Right cardiac atrium (tissue), 5 donors: ENCODE data around the gene SPRED1. TPM values are rescaled to one million over a fixed set of nuclear protein-coding genes. Genes with fewer than 3 reads are reported as not detected.
"Not testable (repeated sequence)": the region's sequence is repeated elsewhere in the genome, so short reads cannot be mapped to it uniquely, and the experiment has no call there.

Experiments
- ATAC-seq, 2 donors: fragments of 200-7000 bp; cut with Tn5 transposase; one replicate each; pipeline versions ENCODE4 v1.8.0 to v1.9.1; 2020; ENCODE audit warnings: moderate library complexity in 2 of 2, mild to moderate bottlenecking in 1 of 2
- DNase-seq, 3 donors: peaks; one replicate each; pipeline ENCODE4 v3.0.0-alpha.2; 2020
- H3K27ac ChIP-seq: one replicate; pipeline ENCODE4 v1.5.1; 2013; ENCODE audit warnings: mild to moderate bottlenecking, low read length, control low read depth, moderate library complexity
- H3K27me3 ChIP-seq: one replicate; pipeline ENCODE4 v1.6.1; 2013; ENCODE audit not compliant: control insufficient read depth, insufficient read depth
- H3K4me1 ChIP-seq: one replicate; pipeline ENCODE4 v1.6.1; 2013; ENCODE audit warnings: low read length; ENCODE audit not compliant: control insufficient read depth, insufficient read depth
- H3K4me3 ChIP-seq: one replicate; pipeline ENCODE4 v1.5.1; 2013; ENCODE audit warnings: low read length, control low read depth
- H3K9me3 ChIP-seq: one replicate; pipeline ENCODE4 v1.6.1; 2013; ENCODE audit warnings: low read length; ENCODE audit not compliant: control insufficient read depth
- WGBS: extraction: QIAGEN DNeasy Blood & Tissue Kit; methylation state at CpG from one replicate; pipeline ENCODE4 v1.1.7; 2013; 5-methylcytosine and 5-hydroxymethylcytosine counted together
- intact Hi-C, 4 donors: fragments of 100-400 bp; cut with DNase I; formaldehyde crosslinking; loops; one replicate each; pipeline versions ENCODE4 v1.11.0 to v1.14.0; 2022 to 2023
- polyA plus RNA-seq: library from polyadenylated mRNA; stranded (reverse); fragments of 200-250 nt; gene quantifications from one replicate; pipeline ENCODE4 v1.2.3, GENCODE V29; 2013
- total RNA-seq, 4 donors: library from RNA; stranded (reverse); fragmentation: NEBNext Ultra II Directional; extraction: Animal tissue kit (Norgen Biotek cat#: 25700); gene quantifications; one replicate each; pipeline ENCODE4 v1.2.1, GENCODE V29; 2021
- donor health status: healthy with polysubstance abuse.
- donor health status: DM: no; HTN: yes; CAD: no.
- donor health status: DM: no; HTN: no; CAD: no.
- donor health status: DM: no; HTN: yes; CAD: no; lungs with severe emphysema.
- donor health status: DM: yes; HTN: yes; CAD: no.

SPRED1 gene
- total and polyA plus RNA-seq, 5 donors, result 4.1 to 14.5 (median 11.0) TPM

GRCh38 chr15:38263251-38263650 lies 10.6 kb downstream of the SPRED1 start:
- H3K9me3 ChIP-seq, result no peaks in the 10 kb centered on the region
- H3K27ac ChIP-seq, result no peak overlapping the region
- peaks cover 2% of the 10 kb centered on the region for H3K4me1 ChIP-seq
- H3K27me3 ChIP-seq, result no peaks in the 10 kb centered on the region
- WGBS, result 96% methylated on average over 3 of the region's 3 CpGs
- ATAC-seq, result no peak
- intact Hi-C loops, result no loop called here
- no peak overlapping the region for H3K4me3 ChIP-seq
- DNase-seq, result no peak

DNA sequence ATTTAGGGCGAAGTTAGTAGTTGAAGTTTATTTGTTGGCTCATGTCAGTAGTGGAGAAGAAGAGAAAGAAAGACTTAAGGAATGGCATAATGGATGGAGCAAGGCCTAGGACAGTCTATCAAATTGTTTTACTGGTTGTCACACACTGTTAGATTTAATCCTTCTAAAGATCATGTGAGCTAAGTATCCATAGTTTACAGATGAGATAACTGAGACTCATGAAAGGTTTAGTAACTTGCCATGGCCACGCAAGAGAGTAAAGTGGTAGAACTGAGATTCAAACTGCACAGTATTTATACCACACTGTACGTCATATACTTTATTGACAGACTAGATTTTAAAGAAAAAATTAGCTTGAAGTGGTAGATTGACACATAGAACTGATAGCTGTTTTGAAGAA lies 11.4 kb downstream of the SPRED1 start:
- ATAC-seq, result no peak
- 71% methylated on average over 3 of the region's 3 CpGs for WGBS

DNA sequence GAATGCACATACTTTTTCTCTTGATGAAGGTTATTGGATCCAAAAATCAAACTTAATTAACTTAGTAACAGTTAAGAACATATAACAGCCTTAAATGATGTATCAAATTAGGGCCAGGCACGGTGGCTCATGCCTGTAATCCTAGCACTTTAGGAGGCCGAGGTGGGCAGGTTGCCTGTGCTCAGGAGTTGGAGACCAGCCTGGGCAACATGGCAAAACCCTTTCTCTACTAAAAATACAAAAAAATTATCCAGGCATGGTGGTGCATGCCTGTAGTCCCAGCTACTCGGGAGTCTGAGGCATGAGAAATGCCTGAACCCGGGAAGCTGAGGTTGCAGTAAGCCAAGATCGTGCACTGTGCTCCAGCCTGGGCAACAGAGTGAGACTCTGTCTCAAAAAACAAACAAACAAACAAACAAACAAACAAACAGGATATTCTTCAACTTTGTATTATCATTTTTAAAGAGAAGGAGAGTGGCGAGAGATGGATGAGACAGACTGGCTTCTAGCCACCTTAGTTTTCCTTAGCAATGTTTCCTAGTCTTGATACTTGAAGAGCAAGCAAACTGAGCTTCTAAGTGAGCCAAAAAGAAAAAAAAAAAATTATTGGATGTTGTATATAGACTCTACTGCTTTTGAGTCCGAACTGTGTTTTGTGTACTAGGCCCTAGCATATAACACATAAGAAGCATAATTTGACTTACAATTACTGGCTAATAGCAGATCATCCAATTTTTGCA lies 13.8 kb downstream of the SPRED1 start:
- no peak overlapping the region for H3K4me3 ChIP-seq

More for the DNA sequence above, 11.4 kb downstream of the SPRED1 start:
- intact Hi-C loops, result no loop called here
- Histone ChIP-seq H3K4me1 (peaks cover 2% of the 10 kb centered on the region), H3K27ac (no peak overlapping the region), H3K9me3 (no peaks in the 10 kb centered on the region), H3K4me3 (no peak overlapping the region), H3K27me3 (no peaks in the 10 kb centered on the region)
- no peak for DNase-seq

GRCh38 chr15:38267421-38268022 lies 14.9 kb downstream of the SPRED1 start:
- no peak overlapping the region for H3K27ac ChIP-seq
- intact Hi-C loops, result no loop called here
- DNase-seq (no peak), ATAC-seq (no peak)
- H3K27me3 ChIP-seq, result no peaks in the 10 kb centered on the region
- H3K4me1 ChIP-seq, result peaks cover 2% of the 10 kb centered on the region
- WGBS, result 86% methylated on average over 3 of the region's 3 CpGs
- H3K4me3 ChIP-seq, result no peak overlapping the region
- no peaks in the 10 kb centered on the region for H3K9me3 ChIP-seq

More for the DNA sequence above, 13.8 kb downstream of the SPRED1 start:
- intact Hi-C loops, result no loop called here
- ATAC-seq (peak; percentile 50 to 62), DNase-seq (peak in 1 of 3 donors; percentile 38)
- 49% methylated on average over 7 of the region's 7 CpGs for WGBS
- Histone ChIP-seq H3K4me1 (peaks cover 2% of the 10 kb centered on the region), H3K27me3 (no peaks in the 10 kb centered on the region), H3K9me3 (no peaks in the 10 kb centered on the region), H3K27ac (no peak overlapping the region)

DNA sequence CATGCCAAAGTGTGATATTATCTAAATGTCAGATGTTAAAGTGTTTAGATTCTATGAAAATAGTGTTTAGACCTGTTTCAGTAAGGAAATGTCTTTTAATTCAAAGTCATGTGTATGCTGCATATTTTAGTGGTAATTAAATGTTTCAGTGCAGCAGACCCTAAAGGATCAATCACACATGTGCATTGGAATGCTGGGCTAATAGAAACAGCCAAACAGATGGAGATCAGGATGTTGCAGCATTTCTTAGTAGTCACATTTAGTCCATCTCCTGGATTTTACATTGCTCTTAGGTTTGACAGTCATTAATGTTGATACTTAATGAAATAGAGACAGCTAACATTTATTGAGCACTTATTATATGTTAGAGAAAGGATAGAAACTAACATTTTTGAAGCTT lies 18.5 kb downstream of the SPRED1 start:
- peaks cover 2% of the 10 kb centered on the region for H3K4me1 ChIP-seq
- H3K27me3 ChIP-seq, result no peaks in the 10 kb centered on the region
- intact Hi-C loops, result no loop called here
- ATAC-seq (no peak), DNase-seq (no peak)
- H3K27ac ChIP-seq, result no peak overlapping the region
- H3K4me3 ChIP-seq, result no peak overlapping the region
- no peaks in the 10 kb centered on the region for H3K9me3 ChIP-seq

GRCh38 chr15:38271895-38272294 lies 19.3 kb downstream of the SPRED1 start:
- H3K27ac ChIP-seq, result no peak overlapping the region
- H3K9me3 ChIP-seq, result no peaks in the 10 kb centered on the region
- no peaks in the 10 kb centered on the region for H3K27me3 ChIP-seq
- intact Hi-C loops, result no loop called here
- H3K4me1 ChIP-seq, result no peaks in the 10 kb centered on the region
- DNase-seq (no peak), ATAC-seq (no peak)
- no peak overlapping the region for H3K4me3 ChIP-seq
- 100% methylated on average over 3 of the region's 3 CpGs for WGBS

- 89% methylated on average over 3 of the region's 3 CpGs for WGBS
Observed at GRCh38 chr15:38272431-38272830, 19.8 kb downstream of the SPRED1 start.

DNA sequence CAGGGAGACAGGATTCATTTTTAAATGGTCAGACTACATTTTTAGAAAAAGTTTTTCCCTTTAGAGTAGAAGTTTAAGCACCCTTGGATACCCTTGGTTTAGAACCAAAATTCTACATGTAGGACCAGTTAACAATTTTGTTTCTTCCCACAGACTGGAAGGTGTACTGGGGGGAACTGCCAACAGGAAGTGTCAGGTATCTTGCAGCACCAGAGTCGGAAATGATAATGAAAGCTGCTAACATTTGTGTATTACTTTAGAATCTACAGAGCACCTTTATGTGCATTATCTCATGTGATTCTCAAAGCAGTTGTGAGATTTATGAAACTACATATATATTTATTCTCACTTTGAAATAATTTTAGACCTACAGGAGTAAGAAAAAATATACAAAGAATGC lies 21.5 kb downstream of the SPRED1 start:
- no peaks in the 10 kb centered on the region for H3K27me3 ChIP-seq
- H3K4me3 ChIP-seq, result no peak overlapping the region
- whole genome bisulfite sequencing, result 32% methylated on average over 1 of the region's 1 CpG
- intact Hi-C loops, result no loop called here
- no peaks in the 10 kb centered on the region for H3K9me3 ChIP-seq
- H3K27ac ChIP-seq, result no peak overlapping the region
- ATAC-seq, result no peak
- no peaks in the 10 kb centered on the region for H3K4me1 ChIP-seq
- DNase-seq, result no peak

More at GRCh38 chr15:38272431-38272830, 19.8 kb downstream of the SPRED1 start:
- ATAC-seq, H3K4me3 ChIP-seq, H3K9me3 ChIP-seq, intact Hi-C loops, DNase-seq, H3K4me1 ChIP-seq, H3K27me3 ChIP-seq, H3K27ac ChIP-seq: not testable (repeated sequence)

DNA sequence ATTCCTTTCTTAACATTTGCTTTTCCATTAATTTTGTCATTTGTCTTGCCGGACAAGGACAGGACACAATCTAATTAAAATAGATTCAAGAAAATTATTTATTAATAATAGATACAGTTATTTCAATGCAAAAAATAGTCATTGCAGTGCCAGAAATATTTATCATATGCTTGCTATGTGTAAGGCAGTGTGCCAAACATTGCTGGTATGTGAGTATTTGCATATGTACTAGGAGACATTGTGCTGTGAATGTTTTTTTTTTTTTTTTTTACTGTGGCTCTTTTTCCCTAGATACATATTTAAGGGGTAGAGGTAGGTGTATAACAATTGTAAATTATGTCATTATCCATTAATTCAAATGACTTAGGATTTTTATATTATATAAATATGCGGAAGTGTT lies 23.3 kb downstream of the SPRED1 start:
- intact Hi-C loops, result no loop called here
- Histone ChIP-seq H3K4me3 (no peak overlapping the region), H3K27ac (no peak overlapping the region), H3K4me1 (no peaks in the 10 kb centered on the region), H3K9me3 (no peaks in the 10 kb centered on the region), H3K27me3 (no peaks in the 10 kb centered on the region)
- 42% methylated on average over 2 of the region's 2 CpGs for WGBS
- no peak for DNase-seq
- ATAC-seq, result no peak

DNA sequence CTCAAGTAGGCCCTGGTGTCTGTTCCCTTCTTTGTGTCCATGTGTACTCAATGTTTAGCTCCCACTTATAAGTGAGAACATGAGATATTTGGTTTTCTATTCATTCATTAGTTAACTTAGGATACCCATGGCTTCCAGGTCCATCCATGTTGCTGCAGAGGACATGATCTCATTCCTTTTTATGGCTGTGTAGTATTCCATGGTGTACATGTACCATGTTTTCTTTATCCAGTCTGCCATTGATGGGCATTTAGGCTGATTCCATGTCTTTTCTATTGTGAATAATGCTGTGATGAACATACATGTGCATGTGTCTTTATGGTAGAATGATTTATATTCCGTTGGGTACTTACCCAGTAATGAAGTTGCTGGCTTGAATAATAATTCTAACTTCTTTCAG lies 24.6 kb downstream of the SPRED1 start:
- H3K27ac ChIP-seq, DNase-seq, H3K9me3 ChIP-seq, H3K27me3 ChIP-seq, H3K4me1 ChIP-seq, ATAC-seq, intact Hi-C loops, H3K4me3 ChIP-seq: not testable (repeated sequence)
- 3% methylated on average over 1 of the region's 1 CpG for WGBS

- DNase-seq (no peak), ATAC-seq (no peak)
- 88% methylated on average over 1 of the region's 1 CpG for WGBS
- no peak overlapping the region for H3K4me3 ChIP-seq
- intact Hi-C loops, result no loop called here
- peaks cover 3% of the 10 kb centered on the region for H3K4me1 ChIP-seq
- no peaks in the 10 kb centered on the region for H3K27me3 ChIP-seq
- no peaks in the 10 kb centered on the region for H3K9me3 ChIP-seq
- H3K27ac ChIP-seq, result no peak overlapping the region
Observed at GRCh38 chr15:38281031-38281430, 28.4 kb downstream of the SPRED1 start.
